ENCODE measurements around the gene SFTPB. TPM values are rescaled to one million over a fixed set of nuclear protein-coding genes. Genes with fewer than 3 reads are reported as not detected.
A peak's percentile ranks its signal among the peaks of the same experiment; 100 is the strongest.

The SFTPB gene
- total and polyA plus RNA-seq, 11 donors: 0.23 to 0.83 TPM; not detected in 9

GRCh38 chr2:85708641-85709040 is 40.6 kb upstream of the SFTPB start:
- intact Hi-C loops (cut with DNase I): loop anchor here in 6 of 10 donors (5.0 to 10.0 kb wide), 4 partner anchors 46 to 71 kb away; no protein-coding TSS in a partner anchor
- 43 to 62% (median 53%) methylated on average over 1 of the region's 1 CpG for WGBS, 4 donors
- DNase-seq: no peak
- no peak overlapping the region for H3K4me3 ChIP-seq
- no peaks in the 10 kb centered on the region for H3K36me3 ChIP-seq
- no peaks in the 10 kb centered on the region for H3K9me3 ChIP-seq
- no peaks in the 10 kb centered on the region for H3K27me3 ChIP-seq
- peak overlapping the region; percentile 81 to 97 (median 90) for H3K27ac ChIP-seq
- H3K4me1 ChIP-seq: peaks cover 5 to 95% (median 55%) of the 10 kb centered on the region in 12 donors
- peak in 2 of 4 donors; percentile 4 to 19 for ATAC-seq
- TF ChIP-seq, protein P1, sequence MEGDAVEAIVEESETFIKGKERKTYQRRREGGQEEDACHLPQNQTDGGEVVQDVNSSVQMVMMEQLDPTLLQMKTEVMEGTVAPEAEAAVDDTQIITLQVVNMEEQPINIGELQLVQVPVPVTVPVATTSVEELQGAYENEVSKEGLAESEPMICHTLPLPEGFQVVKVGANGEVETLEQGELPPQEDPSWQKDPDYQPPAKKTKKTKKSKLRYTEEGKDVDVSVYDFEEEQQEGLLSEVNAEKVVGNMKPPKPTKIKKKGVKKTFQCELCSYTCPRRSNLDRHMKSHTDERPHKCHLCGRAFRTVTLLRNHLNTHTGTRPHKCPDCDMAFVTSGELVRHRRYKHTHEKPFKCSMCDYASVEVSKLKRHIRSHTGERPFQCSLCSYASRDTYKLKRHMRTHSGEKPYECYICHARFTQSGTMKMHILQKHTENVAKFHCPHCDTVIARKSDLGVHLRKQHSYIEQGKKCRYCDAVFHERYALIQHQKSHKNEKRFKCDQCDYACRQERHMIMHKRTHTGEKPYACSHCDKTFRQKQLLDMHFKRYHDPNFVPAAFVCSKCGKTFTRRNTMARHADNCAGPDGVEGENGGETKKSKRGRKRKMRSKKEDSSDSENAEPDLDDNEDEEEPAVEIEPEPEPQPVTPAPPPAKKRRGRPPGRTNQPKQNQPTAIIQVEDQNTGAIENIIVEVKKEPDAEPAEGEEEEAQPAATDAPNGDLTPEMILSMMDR (IDR thresholded peaks at IDR 0.05): no peak
- no peak for TF ChIP-seq POLR2A (IDR thresholded peaks at IDR 0.05)

GRCh38 chr2:85707304-85707703 is 39.3 kb upstream of the SFTPB start:
- no peaks in the 10 kb centered on the region for H3K9me3 ChIP-seq
- no peaks in the 10 kb centered on the region for H3K27me3 ChIP-seq
- peak in 2 of 5 donors; percentile 63 to 72 for DNase-seq
- intact Hi-C loops (cut with DNase I): loop anchor here (1.0 to 10.0 kb wide), 8 partner anchors 27 to 73 kb away; no protein-coding TSS in a partner anchor
- peak overlapping the region in 7 of 12 donors; percentile 30 to 94 (median 42) for H3K27ac ChIP-seq
- no peak overlapping the region for H3K4me3 ChIP-seq
- TF ChIP-seq POLR2A (IDR thresholded peaks at IDR 0.05): no peak
- TF ChIP-seq, protein P1 (IDR thresholded peaks at IDR 0.05): peak; percentile 82 to 94 (median 88)
- H3K36me3 ChIP-seq: no peaks in the 10 kb centered on the region
- peaks cover 5 to 90% (median 42%) of the 10 kb centered on the region in 12 donors for H3K4me1 ChIP-seq
- 0 to 3% (median 1%) methylated on average over 10 of the region's 10 CpGs for WGBS, 4 donors
- peak in 1 of 4 donors; percentile 38 for ATAC-seq

DNA sequence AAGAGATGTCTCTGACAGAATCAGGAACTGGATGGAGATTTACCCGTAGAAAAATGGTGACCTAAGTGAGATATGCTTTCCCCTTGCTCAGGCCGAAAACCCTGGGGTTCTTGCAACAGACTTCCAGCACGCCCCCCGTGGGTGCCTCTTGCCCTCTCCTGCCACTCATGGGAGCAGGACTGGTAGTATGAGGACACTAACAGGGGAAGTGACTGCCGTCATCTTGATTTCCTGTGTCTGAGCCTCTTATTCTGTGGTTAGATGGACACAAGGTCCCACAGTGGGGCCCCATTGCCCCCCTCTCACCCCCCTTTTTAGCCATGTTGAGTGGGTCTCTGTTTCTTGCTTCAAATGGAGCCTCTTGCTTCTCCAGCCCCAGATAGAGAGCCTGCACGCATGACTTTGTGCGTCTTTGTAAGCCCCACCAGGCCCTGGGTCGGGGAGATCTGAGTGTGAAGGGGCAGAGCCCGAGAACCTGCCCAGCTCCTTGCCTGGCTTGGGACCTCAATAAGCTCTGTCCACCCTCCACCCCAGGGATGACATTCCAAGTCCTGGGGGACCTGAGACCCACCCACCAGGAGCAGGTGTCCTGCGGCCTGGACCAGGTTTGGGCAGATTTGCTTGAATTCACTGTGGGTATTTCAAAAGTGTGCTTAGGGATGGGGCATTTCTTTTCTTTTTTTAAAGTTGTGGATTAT is 38.7 kb upstream of the SFTPB start:
- DNase-seq (peak in 2 of 5 donors; percentile 69 to 70), ATAC-seq (peak in 2 of 4 donors; percentile 5 to 10)
- Histone ChIP-seq H3K27ac (peak overlapping the region; percentile 15 to 94 (median 40)), H3K36me3 (no peaks in the 10 kb centered on the region), H3K4me1 (peaks cover 5 to 91% (median 39%) of the 10 kb centered on the region in 12 donors), H3K9me3 (no peaks in the 10 kb centered on the region), H3K27me3 (no peaks in the 10 kb centered on the region), H3K4me3 (no peak overlapping the region)
- TF ChIP-seq, protein P1 (IDR thresholded peaks at IDR 0.05): no peak
- TF ChIP-seq POLR2A (IDR thresholded peaks at IDR 0.05): no peak
- WGBS, 4 donors: 82 to 91% (median 86%) methylated on average over 8 to 10 of the region's 10 CpGs
- intact Hi-C loops (cut with DNase I): loop anchor here (1.0 to 10.0 kb wide), 8 partner anchors 26 to 72 kb away; no protein-coding TSS in a partner anchor

GRCh38 chr2:85706063-85706462 is 38.1 kb upstream of the SFTPB start:
- peak overlapping the region in 11 of 12 donors; percentile 15 to 94 (median 42) for H3K27ac ChIP-seq
- WGBS, 4 donors: 80 to 88% (median 84%) methylated on average over 5 to 6 of the region's 6 CpGs
- H3K27me3 ChIP-seq: no peaks in the 10 kb centered on the region
- H3K4me1 ChIP-seq: peaks cover 5 to 90% (median 34%) of the 10 kb centered on the region in 12 donors
- TF ChIP-seq POLR2A (IDR thresholded peaks at IDR 0.05): no peak
- ATAC-seq (no peak), DNase-seq (no peak)
- H3K36me3 ChIP-seq: no peaks in the 10 kb centered on the region
- no peaks in the 10 kb centered on the region for H3K9me3 ChIP-seq
- intact Hi-C loops (cut with DNase I): loop anchor here (2.0 to 10.0 kb wide), 7 partner anchors 25 to 71 kb away; no protein-coding TSS in a partner anchor
- no peak overlapping the region for H3K4me3 ChIP-seq

Measured in heart left ventricle (tissue), 16 donors.